Activated T-cell treated with anti-CD3 and anti-CD28 coated beads for 48 hours (primary cell): Measurements from ENCODE around the gene TMOD3.

Experiments
- DNase-seq: peaks from one replicate; pipeline ENCODE4 v3.0.0-alpha.2; 2020; ENCODE audit warnings: low read depth

TMOD3 gene

DNA sequence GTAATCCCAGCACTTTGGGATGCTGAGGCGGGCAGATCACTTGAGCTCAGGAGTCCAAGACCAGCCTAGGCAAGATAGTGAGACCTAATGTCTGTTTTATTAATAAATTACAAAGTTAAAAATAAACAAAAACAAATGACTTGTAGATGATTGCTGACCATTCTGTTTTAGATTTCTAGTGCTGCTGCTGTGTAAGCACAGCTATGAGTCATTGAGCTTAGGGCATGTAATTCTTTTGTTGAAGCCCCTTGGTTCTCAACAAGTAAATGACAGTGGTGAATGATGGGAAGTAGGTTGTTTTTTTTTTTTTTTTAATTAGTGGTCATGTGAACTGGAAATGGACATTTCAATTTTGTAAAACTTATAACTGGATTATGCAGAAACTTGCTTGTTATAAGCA is 78.9 kb downstream of the TMOD3 start:
- DNase-seq = no peak

DNA sequence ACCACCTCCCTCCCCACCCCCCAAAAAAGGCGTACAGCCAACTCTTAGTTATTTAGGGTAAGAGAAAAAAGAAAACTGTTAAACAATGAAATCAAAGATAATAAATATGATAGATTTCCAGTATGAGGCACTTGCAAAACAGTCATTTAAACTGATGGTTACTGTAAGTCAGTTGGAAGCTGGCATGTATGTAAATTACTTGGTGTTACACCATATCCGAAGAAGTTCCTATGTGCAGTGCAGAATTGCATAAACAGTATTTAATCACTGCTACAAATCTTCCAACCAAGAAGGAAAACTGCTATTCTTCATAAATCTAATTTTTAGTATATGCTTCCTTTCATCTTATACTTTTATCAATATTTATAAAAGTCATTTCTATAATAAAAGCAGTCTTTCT is 80.1 kb downstream of the TMOD3 start:
- no peak for DNase-seq

- DNase-seq = no peak
These were observed 83.1 kb downstream of the TMOD3 start for GRCh38 chr15:51912528-51912927.

- no peak for DNase-seq
These were observed 88.0 kb downstream of the TMOD3 start for GRCh38 chr15:51917493-51917892.

GRCh38 chr15:51924156-51925068 is 95.0 kb downstream of the TMOD3 start:
- DNase-seq = no peak

DNA sequence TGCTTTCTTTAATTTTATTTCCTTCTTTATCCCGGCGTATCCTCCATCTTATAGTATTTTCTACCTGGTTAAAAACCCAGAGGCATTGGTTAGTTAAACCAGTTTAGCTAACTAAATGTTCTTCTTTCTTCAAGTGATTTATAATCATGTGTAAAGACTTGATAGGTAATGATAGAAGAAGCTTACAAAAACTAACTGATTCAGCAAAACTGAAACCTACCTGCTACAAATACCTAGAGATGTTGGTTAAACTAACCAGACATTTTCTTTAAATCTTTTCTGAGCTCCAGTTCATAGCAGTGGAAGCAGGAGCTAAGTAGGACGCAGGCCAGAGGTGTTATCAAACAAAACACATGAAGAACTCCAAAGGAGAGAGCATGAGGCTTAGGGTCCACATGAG is 97.4 kb downstream of the TMOD3 start:
- no peak for DNase-seq

DNA sequence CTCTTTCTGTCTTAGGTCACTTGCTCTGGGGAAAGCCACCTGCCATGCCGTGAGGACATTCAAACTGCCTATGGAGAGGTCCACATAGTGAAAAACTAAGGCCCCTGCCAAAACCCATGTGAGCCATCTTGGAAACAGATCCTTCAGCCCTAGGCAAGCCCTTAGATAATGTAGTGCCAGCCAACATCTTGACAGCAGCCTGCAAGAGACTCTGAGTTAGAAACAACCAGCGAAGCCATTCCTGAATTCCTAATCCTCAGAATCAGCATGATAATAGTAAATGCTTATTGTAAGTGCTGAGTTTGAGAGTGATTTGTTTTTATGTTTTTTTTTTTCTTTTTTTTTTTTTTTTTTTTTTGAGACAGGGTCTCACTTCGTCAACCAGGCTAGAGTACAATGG is 101.6 kb downstream of the TMOD3 start:
- no peak for DNase-seq

DNA sequence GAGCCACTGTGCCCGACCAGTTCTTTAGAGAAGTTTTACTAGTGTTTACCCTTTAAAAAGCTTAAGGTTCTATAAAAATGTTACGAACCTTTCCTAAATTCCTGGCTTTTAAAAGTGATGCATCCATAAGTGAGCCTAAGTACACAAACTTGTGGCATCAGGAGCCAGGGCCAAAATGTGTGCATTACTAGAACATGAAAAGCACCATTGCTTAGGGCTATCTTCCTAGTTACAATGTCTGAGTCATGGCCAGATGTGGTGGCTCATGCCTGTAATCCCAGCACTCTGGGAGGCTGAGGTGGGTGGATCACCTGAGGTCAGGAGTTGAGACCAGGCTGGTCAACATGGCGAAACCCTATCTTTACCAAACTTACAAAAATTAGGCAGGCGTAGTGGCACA is 102.2 kb downstream of the TMOD3 start:
- DNase-seq = no peak

DNA sequence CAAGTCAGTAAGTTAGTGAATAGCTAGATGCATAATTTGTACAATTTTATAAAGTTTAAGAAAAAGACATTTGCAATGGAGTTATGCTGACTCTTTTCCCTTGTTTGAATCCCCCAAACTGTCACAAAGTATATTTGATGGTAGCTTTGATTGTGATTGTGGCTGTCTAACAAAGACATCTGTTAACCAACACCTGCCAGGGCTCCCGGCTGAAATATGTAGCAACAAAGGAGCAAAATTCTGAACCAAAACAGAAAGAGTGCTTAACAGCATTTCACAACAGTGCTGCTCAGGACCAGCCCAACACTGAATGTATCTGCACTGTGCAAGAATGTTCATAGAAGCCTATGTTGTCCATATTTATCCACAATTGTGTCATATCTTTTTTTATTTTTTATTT is 102.7 kb downstream of the TMOD3 start:
- DNase-seq = no peak

GRCh38 chr15:51935466-51936104 is 106.1 kb downstream of the TMOD3 start:
- DNase-seq = no peak

GRCh38 chr15:51936105-51936478 is 106.6 kb downstream of the TMOD3 start:
- no peak for DNase-seq

DNA sequence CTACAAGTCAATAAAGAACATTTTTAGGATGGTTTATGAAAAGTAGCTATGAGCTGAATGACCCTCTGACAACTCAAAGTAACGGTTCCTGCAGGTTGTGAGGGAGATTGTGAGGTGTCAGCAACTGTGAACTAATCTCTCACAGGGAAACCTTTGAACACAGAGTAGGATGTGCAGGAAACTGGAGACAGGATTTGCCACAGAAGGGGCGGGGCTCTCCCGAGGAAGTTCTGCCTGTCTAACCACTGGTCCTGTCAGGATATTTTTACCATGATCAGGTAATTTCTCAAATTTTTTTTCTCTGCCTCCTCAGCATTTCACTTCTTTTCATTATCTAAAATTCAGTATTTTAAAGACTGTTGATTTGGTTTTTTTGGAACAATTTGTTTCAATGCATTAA is 108.8 kb downstream of the TMOD3 start:
- DNase-seq = no peak

GRCh38 chr15:51939216-51939615 is 109.8 kb downstream of the TMOD3 start:
- no peak for DNase-seq

GRCh38 chr15:51947124-51947523 is 117.7 kb downstream of the TMOD3 start:
- DNase-seq = no peak

DNA sequence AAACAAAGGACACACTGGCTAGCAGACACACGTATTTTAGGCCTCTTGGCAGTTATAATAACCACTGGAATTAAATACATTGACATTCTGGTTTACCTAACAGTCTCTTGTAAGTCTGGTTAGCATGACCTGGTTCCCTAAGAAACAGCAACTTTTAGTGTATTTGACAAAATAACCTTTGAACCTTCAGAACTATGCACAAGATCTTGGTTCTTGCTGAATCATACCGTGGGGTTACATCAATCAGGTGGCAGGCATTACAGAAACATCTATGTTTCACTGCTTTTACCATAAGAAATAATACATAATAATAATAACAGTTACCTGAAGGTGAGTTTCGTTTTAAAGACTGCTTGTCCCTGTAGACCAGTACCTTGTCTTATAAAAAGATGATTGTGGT is 123.4 kb downstream of the TMOD3 start:
- no peak for DNase-seq

DNA sequence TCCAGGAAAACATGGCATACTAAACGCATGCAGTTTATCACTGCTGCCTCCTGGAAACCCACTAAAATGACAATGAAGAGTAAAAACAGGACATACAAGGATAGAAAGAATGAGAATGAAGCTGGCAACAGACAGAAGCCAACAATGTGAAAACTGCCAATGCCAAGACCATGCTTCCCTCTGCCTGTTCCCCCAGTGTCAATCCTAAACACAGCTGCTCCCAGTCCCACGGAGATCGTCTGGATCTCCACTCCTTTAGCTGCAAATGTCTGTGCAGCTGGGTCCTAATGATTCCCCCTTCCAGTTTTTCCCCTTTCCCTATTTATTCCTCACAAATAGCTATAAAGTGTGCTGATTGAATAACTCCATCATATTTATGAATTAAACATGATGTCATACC is 126.1 kb downstream of the TMOD3 start:
- no peak for DNase-seq
